Erythroblast (primary cell): ENCODE measurements around the gene ITGA2B.

Experiments
- GATA1 ChIP-seq: IDR thresholded peaks from 2 replicates; pipeline ENCODE4 v1.6.1; 2011; ENCODE audit warnings: low read depth, mild to moderate bottlenecking, control low read depth, low read length, moderate library complexity
- POLR2A ChIP-seq: IDR thresholded peaks from 2 replicates; pipeline ENCODE4 v1.6.1; 2011; ENCODE audit warnings: mild to moderate bottlenecking, low read length

- TF ChIP-seq POLR2A (no peak), GATA1 (no peak)
Measured at GRCh38 chr17:44324092-44324570, 65.3 kb downstream of the ITGA2B start.
